Kidney (tissue), 14 donors: ENCODE results near the gene PPP1R37. TPM values are rescaled to one million over a fixed set of nuclear protein-coding genes. Genes with fewer than 3 reads are reported as not detected.

Source experiments
- DNase-seq, 5 donors: peaks; one replicate each; pipeline ENCODE4 v3.0.0-alpha.2; 2013 to 2020
- FAIRE-seq: peaks from 2 replicates; lab custom pipeline; 2012; peaks lifted over from hg19 to GRCh38; lab: Jason Lieb, UNC
- H3K27ac ChIP-seq, 2 donors: one replicate each; pipeline ENCODE4 v1.7.0; 2013; ENCODE audit warnings: low read depth in 2 of 2, low read length in 2 of 2, inconsistent platforms in 1 of 2
- H3K27me3 ChIP-seq: one replicate; pipeline ENCODE4 v1.7.1; 2013; ENCODE audit warnings: low read length, inconsistent platforms; ENCODE audit not compliant: control insufficient read depth, insufficient read depth
- H3K36me3 ChIP-seq, 3 donors: one replicate each; pipeline versions ENCODE4 v1.7.0 to v1.7.1; 2013; ENCODE audit warnings: low read length in 3 of 3, control low read depth in 1 of 3, inconsistent platforms in 1 of 3; ENCODE audit not compliant: insufficient read depth in 3 of 3, control insufficient read depth in 2 of 3
- H3K4me1 ChIP-seq, 3 donors: one replicate each; pipeline versions ENCODE4 v1.7.0 to v1.7.1; 2013; ENCODE audit warnings: low read length in 3 of 3, inconsistent platforms in 1 of 3, low read depth in 1 of 3; ENCODE audit not compliant: control insufficient read depth in 2 of 3, insufficient read depth in 2 of 3
- H3K4me3 ChIP-seq, 3 donors: one replicate each; pipeline versions ENCODE4 v1.7.0 to v1.8.1; 2013; ENCODE audit warnings: low read length in 3 of 3, control low read depth in 1 of 3, inconsistent platforms in 1 of 3
- H3K9ac ChIP-seq, 3 donors: one replicate each; pipeline versions ENCODE4 v1.7.0 to v1.7.1; 2013; ENCODE audit warnings: low read length in 3 of 3, control low read depth in 1 of 3, inconsistent platforms in 1 of 3
- H3K9me3 ChIP-seq, 3 donors: one replicate each; pipeline versions ENCODE4 v1.7.0 to v1.7.1; 2013; ENCODE audit warnings: low read length in 3 of 3, control low read depth in 1 of 3, inconsistent platforms in 1 of 3; ENCODE audit not compliant: control insufficient read depth in 2 of 3, insufficient read depth in 1 of 3
- CTCF ChIP-seq: IDR thresholded peaks from 3 replicates; pipeline ENCODE4 v1.5.1; 2012; ENCODE audit warnings: mild to moderate bottlenecking, moderate library complexity, borderline replicate concordance; ENCODE audit not compliant: insufficient read depth; ENCODE audit errors: extremely low read depth
- intact Hi-C: fragments of 100-400 bp; cut with DNase I; formaldehyde crosslinking; loops from one replicate; pipeline ENCODE4 v1.11.1; 2022
- polyA plus RNA-seq: library from polyadenylated mRNA; stranded (reverse); fragments of 350-450 nt; fragmentation: Illumina TruSeq; extraction: RNeasy Lipid Tissue Mini Kit (QIAGEN cat#74804); gene quantifications from one replicate; pipeline ENCODE4 v1.2.3, GENCODE V29; 2014; ENCODE audit warnings: low read depth, low replicate concordance; ENCODE audit not compliant: insufficient read depth
- total RNA-seq: library from RNA; stranded (reverse); fragmentation: NEBNext Ultra II Directional; extraction: Animal tissue kit (Norgen Biotek cat#: 25700); gene quantifications from one replicate; pipeline ENCODE4 v1.2.1, GENCODE V29; 2021
- donor health status: control.
- donor health status: control.
- donor health status: control.
- donor health status: control.
- donor health status: control.
- donor health status: DM: yes; HTN: yes; CAD: no.
- donor health status: Normal renal cell carcinoma (clear cell type).

Gene PPP1R37
- total and polyA plus RNA-seq, 2 donors from 2014 or later: 21.6 to 33.0 TPM

DNA sequence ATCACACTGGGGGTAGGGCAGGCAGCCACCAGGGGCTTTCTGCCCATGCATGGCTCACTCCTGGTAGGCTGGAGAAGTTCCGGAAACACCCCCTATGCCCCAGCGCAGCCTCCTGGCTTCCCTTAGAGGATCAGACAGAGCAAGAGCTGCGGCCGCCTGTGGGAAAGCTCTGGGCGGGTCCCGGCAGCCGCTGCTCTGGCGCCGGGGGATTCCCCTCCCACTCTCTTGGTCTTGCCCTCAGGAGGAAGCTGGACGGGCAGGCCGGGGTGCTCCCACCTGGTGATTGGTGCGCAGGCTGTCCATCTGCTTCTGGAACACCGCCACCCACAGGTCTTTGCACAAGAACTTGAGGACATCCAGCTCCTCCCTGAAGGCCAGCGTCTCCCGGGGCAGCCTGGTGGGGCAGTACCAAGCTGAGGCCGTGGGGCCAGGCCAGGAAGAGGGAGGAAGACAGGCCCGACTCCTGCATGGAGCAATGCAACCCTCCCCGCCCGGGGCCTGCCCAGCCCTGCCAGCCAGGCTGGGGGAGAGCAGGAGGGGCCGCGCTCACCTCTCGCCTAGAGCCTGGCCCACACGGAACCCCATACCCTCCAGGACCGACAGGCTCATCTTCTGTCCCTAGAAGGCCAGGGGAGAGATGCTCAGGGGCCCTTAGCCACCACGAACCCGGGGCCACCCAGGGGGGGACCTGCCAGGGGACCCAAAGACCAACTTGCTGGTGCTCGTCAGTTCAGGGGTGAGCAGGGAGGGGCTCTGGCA lies 71.8 kb downstream of the PPP1R37 start:
- H3K9me3 ChIP-seq: no peaks in the 10 kb centered on the region
- DNase-seq: peak; percentile 55 to 82 (median 71)
- H3K36me3 ChIP-seq: no peaks in the 10 kb centered on the region
- H3K4me1 ChIP-seq: peaks cover 0 to 2% (median 0%) of the 10 kb centered on the region in 3 donors
- intact Hi-C loops: no loop called here
- H3K4me3 ChIP-seq: no peak overlapping the region
- TF ChIP-seq CTCF: no peak
- no peak overlapping the region for H3K27ac ChIP-seq
- no peaks in the 10 kb centered on the region for H3K27me3 ChIP-seq
- no peak for FAIRE-seq
- H3K9ac ChIP-seq: no peak overlapping the region

DNA sequence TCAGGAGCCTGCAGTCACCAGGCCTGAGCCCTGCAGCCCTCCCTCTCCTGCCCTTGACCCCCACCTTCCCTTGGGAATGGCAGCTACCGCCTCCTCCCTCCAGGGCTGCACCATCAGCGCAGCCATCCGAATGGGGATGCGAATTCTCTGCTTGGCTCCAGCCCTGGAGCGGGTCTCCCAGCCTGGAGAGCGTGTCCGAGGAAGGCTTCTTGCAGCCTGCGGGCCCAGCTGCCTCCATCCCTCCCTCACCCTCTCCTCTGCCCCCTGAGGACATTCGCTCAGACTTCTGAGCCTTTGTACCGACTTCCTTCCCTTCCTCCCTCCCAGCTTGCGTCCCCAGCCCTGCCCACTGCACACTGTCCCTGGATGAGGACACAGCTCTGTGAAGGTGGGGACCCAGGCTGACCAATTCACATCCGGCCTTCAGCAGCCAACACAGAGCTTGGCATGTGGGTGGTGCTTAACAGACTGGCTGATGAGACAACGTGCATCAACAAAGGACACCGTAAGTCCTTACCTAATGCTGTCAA lies 73.8 kb downstream of the PPP1R37 start:
- DNase-seq (peak in 1 of 5 donors; percentile 59), FAIRE-seq (no peak)
- Histone ChIP-seq H3K9me3 (no peaks in the 10 kb centered on the region), H3K4me3 (no peak overlapping the region), H3K9ac (no peak overlapping the region), H3K27ac (peak overlapping the region in 1 of 2 donors; percentile 7), H3K27me3 (no peaks in the 10 kb centered on the region), H3K4me1 (peaks cover 0 to 7% (median 0%) of the 10 kb centered on the region in 3 donors), H3K36me3 (peaks cover 0 to 3% (median 0%) of the 10 kb centered on the region in 3 donors)
- TF ChIP-seq CTCF: no peak
- intact Hi-C loops: no loop called here

DNA sequence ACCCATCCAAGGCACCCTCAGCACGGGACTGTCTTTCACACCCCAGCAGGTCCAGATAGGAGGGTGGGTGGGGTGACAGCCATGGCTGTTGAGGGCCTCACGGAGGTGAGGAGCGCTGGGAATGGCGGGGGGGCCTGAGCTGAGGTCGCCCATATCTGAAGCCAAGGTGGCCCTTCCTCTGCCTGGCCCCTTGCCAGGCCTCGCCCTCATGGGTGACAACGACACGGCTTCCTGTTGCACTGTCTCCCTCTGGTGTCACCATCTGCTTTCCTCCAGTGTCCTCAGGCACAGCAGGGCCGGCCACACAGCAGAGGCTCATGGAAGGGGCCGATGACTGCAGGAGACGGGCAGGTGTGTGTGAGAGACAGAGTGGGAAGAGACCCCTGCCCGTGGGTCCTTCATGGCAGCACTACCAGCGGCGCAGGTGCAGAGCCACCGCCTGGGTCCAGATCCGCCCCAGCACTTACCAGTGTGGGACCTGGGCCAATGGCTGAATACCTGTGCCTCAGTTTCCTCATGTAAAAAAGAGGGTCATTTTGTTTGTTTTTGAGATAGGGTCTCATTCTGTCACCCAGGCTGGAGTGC lies 75.9 kb downstream of the PPP1R37 start:
- no peak for TF ChIP-seq CTCF
- Histone ChIP-seq H3K27ac (no peak overlapping the region), H3K4me1 (peaks cover 0 to 7% (median 0%) of the 10 kb centered on the region in 3 donors), H3K9me3 (no peaks in the 10 kb centered on the region), H3K4me3 (no peak overlapping the region), H3K27me3 (no peaks in the 10 kb centered on the region), H3K36me3 (peaks cover 0 to 3% (median 0%) of the 10 kb centered on the region in 3 donors), H3K9ac (no peak overlapping the region)
- FAIRE-seq: no peak
- intact Hi-C loops: no loop called here
- no peak for DNase-seq
